Endothelial cell of umbilical vein (primary cell): ENCODE results near the gene ZER1. TPM values are rescaled to one million over a fixed set of nuclear protein-coding genes. Genes with fewer than 3 reads are reported as not detected.

Experiments
- BruUV-seq: library from RNA; stranded (reverse); fragments of 400-500 nt; replicated peaks from 2 replicates; lab custom pipeline; 2021; lab: Mats Ljungman, UMichigan
- CTCF ChIA-PET: fragments of 300-600, 350-600 bp; sonication (Branson Sonifier 250); formaldehyde crosslinking; loops from one replicate; lab custom pipeline; 2021; ENCODE audit warnings: antibody characterized with exemption, inconsistent platforms; lab: Charles Lee
- POLR2A ChIA-PET: fragments of 300-600, 350-600 bp; sonication (Branson Sonifier 250); formaldehyde crosslinking; loops from one replicate; lab custom pipeline; 2021; ENCODE audit warnings: antibody characterized with exemption, inconsistent platforms; lab: Charles Lee
- DNase-seq: peaks from one replicate; pipeline ENCODE4 v3.0.0-alpha.2; 2011; ENCODE audit warnings: low read depth, low spot score
- FAIRE-seq: peaks from 2 replicates; lab custom pipeline; 2011; peaks lifted over from hg19 to GRCh38; lab: Jason Lieb, UNC
- H2AFZ ChIP-seq: 2 replicates; pipeline ENCODE4 v1.6.0; 2012; ENCODE audit warnings: low read depth, low read length, control low read depth, inconsistent platforms
- H3K27ac ChIP-seq: 2 replicates; pipeline ENCODE4 v1.5.1; 2011; ENCODE audit warnings: low read depth, mild to moderate bottlenecking, control low read depth, low read length, moderate library complexity; ENCODE audit not compliant: insufficient read depth
- H3K27me3 ChIP-seq, 2 experiments: 2 replicates each; pipeline versions ENCODE4 v1.6.0 to v1.6.1; 2011; ENCODE audit warnings: low read length in 2 of 2, mixed read lengths in 1 of 2; ENCODE audit not compliant: control insufficient read depth in 2 of 2, insufficient read depth in 2 of 2
- H3K36me3 ChIP-seq, 2 experiments: 2 replicates in 1 of 2; 3 replicates in 1 of 2; pipeline ENCODE4 v1.5.1; 2011; ENCODE audit warnings: low read length in 2 of 2, mild to moderate bottlenecking in 1 of 2, moderate library complexity in 1 of 2; ENCODE audit not compliant: control insufficient read depth in 2 of 2, insufficient read depth in 2 of 2; ENCODE audit errors: extremely low read depth in 1 of 2
- H3K4me1 ChIP-seq: 3 replicates; pipeline ENCODE4 v1.5.1; 2011; ENCODE audit warnings: mild to moderate bottlenecking, low read length; ENCODE audit not compliant: control insufficient read depth, insufficient read depth; ENCODE audit errors: extremely low read depth
- H3K4me2 ChIP-seq: 2 replicates; pipeline ENCODE4 v1.6.1; 2011; ENCODE audit warnings: low read length, control low read depth, mixed read lengths; ENCODE audit not compliant: insufficient read depth
- H3K4me3 ChIP-seq, 3 experiments: fragments of 200-600 bp in 1 of 3; sonication (generic), shearing (Covaris generic) in 1 of 3; replicated peaks in 1 of 3; 2 replicates each; pipeline ENCODE4 v1.5.1; 2011 to 2016; ENCODE audit warnings: control low read depth in 3 of 3, low read length in 3 of 3, mild to moderate bottlenecking in 2 of 3, inconsistent platforms in 1 of 3, low read depth in 1 of 3, moderate library complexity in 1 of 3; ENCODE audit not compliant: insufficient read depth in 1 of 3
- H3K79me2 ChIP-seq: 2 replicates; pipeline ENCODE4 v1.6.0; 2012; ENCODE audit warnings: low read length, inconsistent platforms; ENCODE audit not compliant: control insufficient read depth, insufficient read depth
- H3K9ac ChIP-seq: replicated peaks from 2 replicates; pipeline ENCODE3; 2011; ENCODE audit warnings: low read length, control low read depth; ENCODE audit not compliant: insufficient read depth; ENCODE audit errors: extremely low read depth
- H3K9me1 ChIP-seq: replicated peaks from 3 replicates; pipeline ENCODE4 v1.6.0; 2011; ENCODE audit warnings: mild to moderate bottlenecking, low read length; ENCODE audit not compliant: control insufficient read depth, insufficient read depth; ENCODE audit errors: extremely low read depth
- H3K9me3 ChIP-seq: replicated peaks from 2 replicates; pipeline ENCODE4 v1.5.1; 2012; ENCODE audit warnings: low read length, inconsistent platforms; ENCODE audit not compliant: control insufficient read depth, insufficient read depth
- H4K20me1 ChIP-seq: replicated peaks from 2 replicates; pipeline ENCODE3; 2011; ENCODE audit warnings: mild to moderate bottlenecking, low read length; ENCODE audit not compliant: control insufficient read depth, insufficient read depth; ENCODE audit errors: extremely low read depth
- CTCF ChIP-seq, 2 donors: IDR thresholded peaks; 1 replicate in 1 of 2; 2 replicates in 1 of 2; pipeline ENCODE4 v1.5.1; 2011; ENCODE audit warnings: low read length in 2 of 2, mild to moderate bottlenecking in 2 of 2, moderate library complexity in 2 of 2, control low read depth in 1 of 2, inconsistent platforms in 1 of 2, low read depth in 1 of 2; ENCODE audit not compliant: insufficient read depth in 1 of 2; ENCODE audit errors: extremely low read depth in 1 of 2
- EZH2 ChIP-seq: IDR thresholded peaks from 2 replicates; pipeline ENCODE4 v1.6.1; 2012; ENCODE audit warnings: borderline replicate concordance, low read depth, mild to moderate bottlenecking, moderate library complexity, low read length, inconsistent platforms; ENCODE audit not compliant: severe bottlenecking
- FOS ChIP-seq: IDR thresholded peaks from 2 replicates; pipeline ENCODE4 v1.6.1; 2011; ENCODE audit warnings: mild to moderate bottlenecking, low read length, moderate library complexity, borderline replicate concordance; ENCODE audit not compliant: insufficient read depth
- GATA2 ChIP-seq: IDR thresholded peaks from 2 replicates; pipeline ENCODE4 v1.7.0; 2011; ENCODE audit warnings: low read depth, mild to moderate bottlenecking, moderate library complexity, mixed read lengths, low read length; ENCODE audit not compliant: insufficient read length, insufficient read depth
- POLR2A ChIP-seq: IDR thresholded peaks from 2 replicates; pipeline ENCODE4 v1.6.1; 2012; ENCODE audit warnings: low read depth, mild to moderate bottlenecking, control low read depth, low read length
- POLR2AphosphoS5 ChIP-seq: IDR thresholded peaks from 2 replicates; pipeline ENCODE4 v1.6.1; 2012; ENCODE audit warnings: low read depth, mild to moderate bottlenecking, control low read depth, low read length, moderate library complexity; ENCODE audit not compliant: insufficient read depth
- dilution Hi-C: fragments of 300-500 bp; cut with MboI; formaldehyde crosslinking; loops from one replicate; pipeline ENCODE4 v1.15.0; 2019; ENCODE audit warnings: low sequenced_read_pairs; ENCODE audit not compliant: extremely low pct_ligation_motif_present
- intact Hi-C: fragments of 100-400 bp; cut with micrococcal nuclease; formaldehyde crosslinking; loops from one replicate; pipeline ENCODE4 v1.10.0; 2022
- polyA plus RNA-seq, 4 experiments: library from polyadenylated mRNA; depleted of rRNA in 3 of 4; stranded (reverse) in 3 of 4; unstranded in 1 of 4; fragments of >200 nt; gene quantifications; 2 replicates each; pipeline versions ENCODE4 v1.2.1 to v1.2.3, GENCODE V29; 2011 to 2012; ENCODE audit warnings: missing spikeins in 1 of 4
- total RNA-seq: library from RNA; stranded (reverse); gene quantifications from 2 replicates; pipeline ENCODE4 v1.2.3, GENCODE V29; 2021

The ZER1 gene
- total and polyA plus RNA-seq, 2 donors (not counting 3 experiments of a cell fraction or from before 2014, with no cell fraction given): 23.0 to 29.9 TPM

- H3K9me1 ChIP-seq: no peaks in the 10 kb centered on the region
- no peak for DNase-seq
- no peak overlapping the region for H3K4me2 ChIP-seq
- dilution Hi-C loops (no loop called here), intact Hi-C loops (loop anchor here (5.0 to 10.0 kb wide), 3 partner anchors 55 to 292 kb away; partner anchors contain the start of genes DOLK, NUP188, SH3GLB2 and TBC1D13)
- no peaks in the 10 kb centered on the region for H3K79me2 ChIP-seq
- no peaks in the 10 kb centered on the region for H3K4me1 ChIP-seq
- H2AFZ ChIP-seq: no peak overlapping the region
- CTCF ChIA-PET: interaction anchor here (0.6 to 2.2 kb wide), 19 partner anchors 8 to 322 kb away, joined by 3 to 22 read pairs (median 3); partner anchors contain the start of genes ENDOG, SPOUT1 and ZDHHC12
- no peak overlapping the region for H3K4me3 ChIP-seq
- POLR2A ChIA-PET: no interaction called here
- FAIRE-seq: no peak
- BruUV-seq: no TSS peak
- no peak overlapping the region for H3K27ac ChIP-seq
- no peaks in the 10 kb centered on the region for H3K9me3 ChIP-seq
- H3K36me3 ChIP-seq: peaks cover 0 to 3% of the 10 kb centered on the region in 2 experiments
- H3K9ac ChIP-seq: no peak overlapping the region
- no peaks in the 10 kb centered on the region for H3K27me3 ChIP-seq
- no peak for TF ChIP-seq CTCF (IDR thresholded peaks at IDR 0.05; ENCODE audit: extremely low read depth in 1 of 2, insufficient read depth in 1 of 2, low read depth in 1 of 2, low read length in 2 of 2)
- no peak for TF ChIP-seq FOS
- TF ChIP-seq POLR2AphosphoS5: no peak
- TF ChIP-seq POLR2A: no peak
- TF ChIP-seq GATA2: no peak
- TF ChIP-seq EZH2: no peak
- no peaks in the 10 kb centered on the region for H4K20me1 ChIP-seq
These were observed 39.2 kb downstream of the ZER1 start for GRCh38 chr9:128732576-128732975.
